ENCODE results near the gene BPIFB2. TPM values are rescaled to one million over a fixed set of nuclear protein-coding genes. Genes with fewer than 3 reads are reported as not detected.
"Not testable (repeated sequence)": the region's sequence is repeated elsewhere in the genome, so short reads cannot be mapped to it uniquely, and the experiment has no call there.

The BPIFB2 gene
- total and polyA plus RNA-seq, 2 donors (not counting 1 experiment from before 2014, with no cell fraction given) = not detected

DNA sequence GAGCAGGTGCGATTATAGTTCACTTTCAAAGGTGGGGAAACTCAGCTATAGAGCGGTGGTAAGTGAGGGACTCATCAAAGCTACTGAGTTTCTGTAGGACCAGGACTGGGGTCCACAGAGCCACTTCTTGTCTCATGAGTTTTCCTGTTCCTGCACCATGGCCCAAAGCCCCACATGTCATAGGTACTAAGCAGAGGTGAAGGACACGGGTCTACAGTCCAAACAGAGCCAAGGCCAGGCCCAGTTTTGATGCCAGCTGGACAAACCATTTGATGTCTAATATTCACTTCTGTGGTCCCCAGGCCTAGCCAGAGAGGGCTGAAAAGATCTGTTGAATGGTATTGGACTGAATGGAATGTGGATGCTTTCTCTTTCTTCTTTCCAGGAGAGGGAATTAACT is 34.9 kb downstream of the BPIFB2 start:
- Histone ChIP-seq H2AFZ (ENCODE audit: low read length) (no peak overlapping the region), H3K27ac (ENCODE audit: insufficient read depth, low read length) (no peak overlapping the region), H3K9ac (ENCODE audit: insufficient read depth, low read length) (no peak overlapping the region), H3K4me2 (ENCODE audit: extremely low read depth, insufficient read depth, low read length) (no peak overlapping the region), H3K79me2 (ENCODE audit: control insufficient read depth, insufficient read depth, low read length) (no peaks in the 10 kb centered on the region), H3K4me3 (replicated peaks in 1 of 4; ENCODE audit: control extremely low read depth in 1 of 4, insufficient read depth in 1 of 4, low read depth in 3 of 4, low read length in 4 of 4) (no peak overlapping the region), H3K9me3 (ENCODE audit: control insufficient read depth, insufficient read depth, low read depth, low read length) (no peaks in the 10 kb centered on the region), H3K4me1 (ENCODE audit: control insufficient read depth, extremely low read depth, insufficient read depth, low read length) (no peaks in the 10 kb centered on the region), H4K20me1 (ENCODE audit: control insufficient read depth, extremely low read depth, insufficient read depth, low read length) (no peaks in the 10 kb centered on the region), H3K36me3 (ENCODE audit: control insufficient read depth, insufficient read depth, low read length) (no peaks in the 10 kb centered on the region), H3K27me3 (ENCODE audit: control insufficient read depth, insufficient read depth, low read length) (no peaks in the 10 kb centered on the region)
- TF ChIP-seq, protein P1, sequence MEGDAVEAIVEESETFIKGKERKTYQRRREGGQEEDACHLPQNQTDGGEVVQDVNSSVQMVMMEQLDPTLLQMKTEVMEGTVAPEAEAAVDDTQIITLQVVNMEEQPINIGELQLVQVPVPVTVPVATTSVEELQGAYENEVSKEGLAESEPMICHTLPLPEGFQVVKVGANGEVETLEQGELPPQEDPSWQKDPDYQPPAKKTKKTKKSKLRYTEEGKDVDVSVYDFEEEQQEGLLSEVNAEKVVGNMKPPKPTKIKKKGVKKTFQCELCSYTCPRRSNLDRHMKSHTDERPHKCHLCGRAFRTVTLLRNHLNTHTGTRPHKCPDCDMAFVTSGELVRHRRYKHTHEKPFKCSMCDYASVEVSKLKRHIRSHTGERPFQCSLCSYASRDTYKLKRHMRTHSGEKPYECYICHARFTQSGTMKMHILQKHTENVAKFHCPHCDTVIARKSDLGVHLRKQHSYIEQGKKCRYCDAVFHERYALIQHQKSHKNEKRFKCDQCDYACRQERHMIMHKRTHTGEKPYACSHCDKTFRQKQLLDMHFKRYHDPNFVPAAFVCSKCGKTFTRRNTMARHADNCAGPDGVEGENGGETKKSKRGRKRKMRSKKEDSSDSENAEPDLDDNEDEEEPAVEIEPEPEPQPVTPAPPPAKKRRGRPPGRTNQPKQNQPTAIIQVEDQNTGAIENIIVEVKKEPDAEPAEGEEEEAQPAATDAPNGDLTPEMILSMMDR (conservative IDR thresholded peaks at IDR 0.05 in 1 of 2, IDR thresholded peaks at IDR 0.05 in 1 of 2; ENCODE audit: low read depth in 1 of 2, low read length in 2 of 2) = no peak
- no peak for TF ChIP-seq EZH2 (IDR thresholded peaks at IDR 0.05; ENCODE audit: low read length, missing control alignments)
- DNase-seq (ENCODE audit: low read depth in 2 of 2) = no peak

- Histone ChIP-seq H3K27ac (ENCODE audit: insufficient read depth, low read length) (no peak overlapping the region), H3K4me2 (ENCODE audit: extremely low read depth, insufficient read depth, low read length) (no peak overlapping the region), H3K4me1 (ENCODE audit: control insufficient read depth, extremely low read depth, insufficient read depth, low read length) (no peaks in the 10 kb centered on the region), H3K36me3 (ENCODE audit: control insufficient read depth, insufficient read depth, low read length) (no peaks in the 10 kb centered on the region), H3K9me3 (ENCODE audit: control insufficient read depth, insufficient read depth, low read depth, low read length) (no peaks in the 10 kb centered on the region), H3K27me3 (ENCODE audit: control insufficient read depth, insufficient read depth, low read length) (no peaks in the 10 kb centered on the region), H3K9ac (ENCODE audit: insufficient read depth, low read length) (no peak overlapping the region), H2AFZ (ENCODE audit: low read length) (no peak overlapping the region), H3K4me3 (replicated peaks in 1 of 4; ENCODE audit: control extremely low read depth in 1 of 4, insufficient read depth in 1 of 4, low read depth in 3 of 4, low read length in 4 of 4) (no peak overlapping the region), H4K20me1 (ENCODE audit: control insufficient read depth, extremely low read depth, insufficient read depth, low read length) (no peaks in the 10 kb centered on the region), H3K79me2 (ENCODE audit: control insufficient read depth, insufficient read depth, low read length) (no peaks in the 10 kb centered on the region)
- no peak for TF ChIP-seq EZH2 (IDR thresholded peaks at IDR 0.05; ENCODE audit: low read length, missing control alignments)
- TF ChIP-seq, protein P1 (conservative IDR thresholded peaks at IDR 0.05 in 1 of 2, IDR thresholded peaks at IDR 0.05 in 1 of 2; ENCODE audit: low read depth in 1 of 2, low read length in 2 of 2) = no peak
- DNase-seq (ENCODE audit: low read depth in 2 of 2) = no peak
Measured at GRCh38 chr20:33042983-33043730, 35.7 kb downstream of the BPIFB2 start.

DNA sequence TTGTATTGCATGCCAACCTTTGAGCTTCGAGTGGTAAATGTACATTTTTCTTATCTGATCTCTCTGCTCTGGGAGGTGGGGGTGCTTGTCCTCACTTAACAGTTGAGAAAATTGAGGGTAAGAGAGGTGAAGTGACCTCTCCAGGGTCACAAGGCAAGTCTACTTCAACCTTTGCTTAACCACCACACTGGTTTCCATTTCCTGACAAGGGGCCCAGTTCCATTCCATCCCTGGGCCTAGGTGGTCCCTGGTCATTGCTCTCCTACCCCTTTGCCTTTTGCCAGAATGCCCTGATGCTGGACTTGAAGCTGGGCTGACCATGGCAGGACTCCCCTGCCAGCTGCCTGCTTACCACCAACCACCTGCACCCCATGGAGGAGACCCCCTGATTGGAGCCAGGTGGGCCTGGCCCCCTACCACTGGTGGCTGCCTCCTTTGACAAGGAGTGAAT is 36.3 kb downstream of the BPIFB2 start:
- no peaks in the 10 kb centered on the region for H3K27me3 ChIP-seq (ENCODE audit: control insufficient read depth, insufficient read depth, low read length)
- no peaks in the 10 kb centered on the region for H3K4me1 ChIP-seq (ENCODE audit: control insufficient read depth, extremely low read depth, insufficient read depth, low read length)

DNA sequence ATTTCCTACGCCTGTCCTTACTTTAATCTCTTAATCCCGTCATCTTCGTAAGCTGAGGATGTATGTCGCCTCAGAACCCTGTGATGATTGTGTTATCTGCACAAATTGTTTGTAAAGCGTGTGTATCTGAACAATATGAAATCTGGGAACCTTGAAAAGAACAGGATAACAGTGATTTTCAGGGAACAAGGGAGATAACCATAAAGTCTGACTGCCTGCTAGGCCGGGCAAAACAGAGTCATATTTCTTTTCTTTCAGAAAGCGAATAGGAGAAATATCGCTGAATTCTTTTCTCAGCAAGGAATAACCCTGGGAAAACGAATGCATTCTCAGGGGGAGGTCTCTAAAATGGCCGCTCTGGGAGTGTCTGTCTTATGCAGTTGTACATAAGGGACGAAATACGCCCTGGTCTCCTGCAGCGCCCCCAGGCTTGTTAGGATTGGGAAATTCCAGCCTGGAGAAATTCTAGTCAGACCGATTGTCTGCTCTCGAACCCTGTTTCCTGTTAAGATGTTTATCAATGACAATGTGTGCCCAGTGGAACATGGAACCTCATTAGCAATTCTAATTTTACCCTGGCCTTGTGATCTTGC is 37.7 kb downstream of the BPIFB2 start:
- H3K36me3 ChIP-seq (ENCODE audit: control insufficient read depth, insufficient read depth, low read length); H3K27ac ChIP-seq (ENCODE audit: insufficient read depth, low read length); DNase-seq (ENCODE audit: low read depth in 2 of 2); H2AFZ ChIP-seq (ENCODE audit: low read length); H3K9me3 ChIP-seq (ENCODE audit: control insufficient read depth, insufficient read depth, low read depth, low read length); H3K4me2 ChIP-seq (ENCODE audit: extremely low read depth, insufficient read depth, low read length); H3K79me2 ChIP-seq (ENCODE audit: control insufficient read depth, insufficient read depth, low read length); H3K4me3 ChIP-seq (replicated peaks in 1 of 4; ENCODE audit: control extremely low read depth in 1 of 4, insufficient read depth in 1 of 4, low read depth in 3 of 4, low read length in 4 of 4); H3K27me3 ChIP-seq (ENCODE audit: control insufficient read depth, insufficient read depth, low read length); H3K9ac ChIP-seq (ENCODE audit: insufficient read depth, low read length); H3K4me1 ChIP-seq (ENCODE audit: control insufficient read depth, extremely low read depth, insufficient read depth, low read length); H4K20me1 ChIP-seq (ENCODE audit: control insufficient read depth, extremely low read depth, insufficient read depth, low read length): not testable (repeated sequence)

More for the DNA sequence above, 36.3 kb downstream of the BPIFB2 start:
- no peak overlapping the region for H3K4me2 ChIP-seq (ENCODE audit: extremely low read depth, insufficient read depth, low read length)
- no peak overlapping the region for H2AFZ ChIP-seq (ENCODE audit: low read length)
- no peaks in the 10 kb centered on the region for H4K20me1 ChIP-seq (ENCODE audit: control insufficient read depth, extremely low read depth, insufficient read depth, low read length)
- no peak overlapping the region for H3K4me3 ChIP-seq (replicated peaks in 1 of 4; ENCODE audit: control extremely low read depth in 1 of 4, insufficient read depth in 1 of 4, low read depth in 3 of 4, low read length in 4 of 4)
- H3K9ac ChIP-seq (ENCODE audit: insufficient read depth, low read length) = no peak overlapping the region
- DNase-seq (ENCODE audit: low read depth in 2 of 2) = no peak
- H3K27ac ChIP-seq (ENCODE audit: insufficient read depth, low read length) = no peak overlapping the region
- no peaks in the 10 kb centered on the region for H3K36me3 ChIP-seq (ENCODE audit: control insufficient read depth, insufficient read depth, low read length)
- no peaks in the 10 kb centered on the region for H3K79me2 ChIP-seq (ENCODE audit: control insufficient read depth, insufficient read depth, low read length)
- no peak for TF ChIP-seq EZH2 (IDR thresholded peaks at IDR 0.05; ENCODE audit: low read length, missing control alignments)
- TF ChIP-seq, protein P1 (conservative IDR thresholded peaks at IDR 0.05 in 1 of 2, IDR thresholded peaks at IDR 0.05 in 1 of 2; ENCODE audit: low read depth in 1 of 2, low read length in 2 of 2) = no peak
- H3K9me3 ChIP-seq (ENCODE audit: control insufficient read depth, insufficient read depth, low read depth, low read length) = no peaks in the 10 kb centered on the region

All from fibroblast of lung (primary cell).